NOMO-1 (cell line): ENCODE data around the gene HLCS.

Experiments
- DNase-seq, 2 experiments: peaks; one replicate each; lab custom pipeline; 2025; ENCODE audit not compliant: unreplicated experiment in 2 of 2; lab: John Stamatoyannopoulos, UW

HLCS gene

DNA sequence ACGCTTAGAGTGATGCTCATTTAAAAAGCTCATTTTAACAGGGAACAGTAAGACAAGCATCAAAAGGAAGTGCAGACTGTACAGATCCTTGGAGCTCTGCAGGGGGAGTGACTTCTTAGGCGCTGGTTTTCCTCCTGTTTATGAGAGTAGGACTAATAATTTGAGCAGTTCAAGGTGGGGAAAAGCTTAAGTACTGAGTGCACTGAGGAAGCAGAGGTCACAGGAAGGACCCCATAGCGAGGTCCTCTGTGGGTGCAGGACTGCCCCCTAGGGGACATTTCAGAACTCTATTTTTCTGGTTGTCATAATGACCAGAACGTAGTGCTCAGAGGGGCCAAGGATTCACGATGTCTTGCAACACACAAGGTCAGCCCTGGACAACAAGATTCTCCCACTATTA is 112.1 kb downstream of the HLCS start:
- peak in 1 of 2 experiments; percentile 20 for DNase-seq

DNA sequence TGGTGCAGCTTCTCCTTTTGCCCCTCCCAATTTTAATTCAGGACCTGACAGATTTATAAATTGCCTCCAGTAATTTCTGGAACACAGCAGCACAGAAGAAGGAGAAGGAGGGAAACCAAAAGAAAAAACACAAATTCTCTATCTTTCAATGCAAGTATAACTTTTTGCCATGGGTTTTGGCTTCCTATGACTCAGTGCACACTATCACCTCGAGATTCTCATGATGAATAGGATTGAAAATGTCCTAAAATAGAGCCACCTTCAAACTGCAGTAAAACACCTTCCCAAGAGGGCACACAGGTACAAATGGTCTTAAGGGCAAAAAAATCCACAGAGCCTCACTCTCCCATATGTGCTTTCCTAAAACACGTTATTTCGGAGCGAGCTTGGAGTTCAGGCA is 113.6 kb downstream of the HLCS start:
- no peak for DNase-seq

DNA sequence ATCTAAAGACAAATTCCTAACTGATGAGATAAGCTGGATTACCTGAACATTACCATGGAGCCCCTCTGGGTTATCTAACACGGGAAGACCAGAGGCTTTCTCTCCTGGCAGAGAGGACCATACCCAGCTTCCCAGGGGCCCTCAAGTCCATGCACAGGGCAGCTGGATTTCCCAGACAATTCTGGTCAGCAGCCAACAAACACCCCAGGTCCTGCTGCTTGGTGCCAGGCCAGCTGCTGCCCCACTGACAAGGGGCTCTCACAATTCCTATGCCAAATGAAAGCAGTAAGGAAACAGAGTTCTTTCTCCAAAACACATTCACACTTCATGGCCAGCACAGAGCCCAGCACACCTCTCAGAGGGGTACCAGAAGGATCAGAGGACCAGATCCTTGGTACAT is 114.2 kb downstream of the HLCS start:
- DNase-seq: no peak

DNA sequence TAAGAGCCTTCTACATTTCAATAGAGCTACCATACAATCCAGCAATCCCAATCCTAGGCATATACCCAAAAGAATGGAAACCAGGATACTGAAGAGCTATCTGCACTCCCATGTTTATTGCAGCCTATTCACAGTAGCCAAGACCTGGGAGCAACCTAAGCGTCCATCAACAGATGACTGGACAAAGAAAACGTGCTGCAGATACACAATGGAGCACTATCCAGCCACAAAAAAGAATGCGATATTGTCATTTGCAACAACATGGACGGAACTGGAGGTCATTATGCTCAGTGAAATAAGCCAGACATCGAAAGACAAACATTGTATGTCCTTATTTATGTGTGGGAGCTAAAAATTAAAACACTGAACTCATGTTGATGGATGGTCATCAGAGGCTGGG is 115.3 kb downstream of the HLCS start:
- DNase-seq: no peak

DNA sequence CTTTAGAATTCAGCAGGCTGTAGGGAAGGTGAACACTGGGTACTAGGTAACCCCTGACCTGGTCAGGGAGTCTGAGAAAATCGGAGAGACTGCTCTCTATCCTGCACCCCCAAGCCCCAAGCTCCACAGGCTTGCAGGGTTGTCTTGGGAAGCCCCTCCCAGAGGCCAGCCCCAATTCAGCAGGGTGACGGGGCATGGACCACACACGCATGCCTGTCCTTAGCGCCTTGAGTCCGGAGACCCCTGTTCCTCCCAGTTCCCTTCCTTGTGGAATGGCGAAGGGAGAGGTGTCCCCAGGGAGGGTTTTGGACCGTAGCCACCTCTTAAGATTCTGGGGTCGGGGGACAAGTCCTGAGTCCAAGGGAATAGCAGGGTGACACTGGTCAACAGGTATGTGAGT is 116.1 kb downstream of the HLCS start:
- DNase-seq: no peak

DNA sequence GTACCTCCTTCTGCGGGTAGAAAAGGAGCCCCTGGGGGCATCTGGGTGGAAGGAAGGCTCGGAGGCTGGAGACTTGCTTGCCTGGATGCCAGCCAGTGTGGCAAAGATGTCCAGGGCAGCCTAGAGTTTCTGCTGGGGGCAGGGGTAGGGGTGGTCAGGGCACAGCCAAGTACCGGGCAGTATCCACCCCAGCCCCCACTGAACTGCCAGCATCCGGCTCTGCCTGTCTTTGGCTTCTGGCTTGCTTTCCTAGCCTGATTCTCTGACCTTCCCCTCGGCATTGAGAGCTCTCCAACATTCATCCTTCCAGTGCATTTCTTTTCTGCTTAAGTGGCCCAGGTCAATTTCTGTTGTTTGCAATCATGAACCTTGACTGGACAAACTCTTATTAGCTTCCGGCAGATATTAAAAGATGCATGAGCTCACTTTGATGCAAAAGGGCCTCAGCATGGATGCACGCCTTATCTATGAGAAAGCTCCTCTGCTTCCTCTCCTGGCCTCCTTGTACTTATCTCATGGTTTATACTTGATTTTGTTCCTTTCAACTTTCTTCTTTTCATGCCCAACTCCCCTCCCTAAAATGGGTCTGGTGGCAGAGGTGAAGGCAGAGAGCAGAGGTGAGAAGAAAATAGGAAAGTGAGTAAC is 116.9 kb downstream of the HLCS start:
- DNase-seq: no peak

DNA sequence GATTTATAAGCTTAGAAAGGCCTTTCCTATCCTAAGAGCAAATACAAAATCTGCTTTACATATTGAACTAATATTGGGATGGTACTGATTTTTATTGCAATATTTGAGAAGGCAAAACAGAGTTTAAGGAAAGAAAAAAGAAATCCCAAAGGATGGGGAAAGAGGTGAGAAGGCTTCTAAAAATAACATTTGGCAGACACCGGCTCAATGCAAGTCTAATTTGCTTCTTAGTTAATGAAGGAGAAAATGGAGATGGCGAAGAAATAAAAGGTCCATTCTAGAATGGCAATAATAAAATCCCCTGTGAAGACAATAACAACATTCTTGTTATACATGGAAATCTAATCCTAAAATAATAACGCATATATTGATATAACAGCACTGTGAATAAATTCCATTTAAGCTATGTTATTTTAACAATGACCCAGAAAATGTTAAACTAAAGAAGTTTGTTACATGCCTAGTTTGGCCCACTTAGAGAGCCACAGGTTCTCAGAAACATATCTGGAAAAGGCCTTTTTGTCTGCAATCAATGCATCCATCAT is 117.7 kb downstream of the HLCS start:
- DNase-seq: no peak

DNA sequence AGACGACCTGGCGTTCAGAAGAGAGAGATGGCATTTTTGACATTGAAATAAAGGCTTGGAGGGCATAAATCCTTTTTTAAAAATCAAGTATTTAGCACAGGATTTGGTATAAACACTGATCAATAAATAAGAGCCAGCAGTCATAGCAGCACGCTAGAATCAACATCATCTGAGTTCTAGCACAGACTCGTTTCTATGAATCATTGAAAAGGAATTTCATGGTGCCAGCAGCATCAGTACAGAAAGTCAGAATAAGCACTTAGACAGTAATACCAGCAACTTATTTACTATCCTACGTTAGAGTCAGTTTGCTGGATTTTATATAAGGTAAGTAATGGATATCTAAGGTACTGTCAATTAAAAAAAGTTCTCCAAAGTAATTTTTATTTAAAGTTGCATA is 119.3 kb downstream of the HLCS start:
- no peak for DNase-seq

DNA sequence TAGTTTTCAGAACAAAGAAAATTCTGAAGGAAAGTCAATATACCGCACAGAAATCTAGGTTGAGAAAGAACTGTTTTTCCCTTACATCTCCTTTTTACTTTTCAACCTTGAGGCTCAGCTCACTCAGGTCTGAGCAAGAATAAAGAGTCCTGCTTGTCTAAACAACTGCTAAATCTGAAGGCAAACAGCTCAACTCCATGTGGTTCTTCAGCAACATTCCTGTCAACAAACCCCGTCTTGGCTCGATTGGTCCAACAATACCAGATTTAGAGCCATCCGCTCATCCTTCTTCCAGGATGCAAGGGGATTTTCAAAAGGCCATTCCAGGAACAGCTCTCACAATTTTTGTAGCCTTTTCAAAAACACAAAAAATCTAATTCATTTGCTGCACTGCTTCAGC is 119.8 kb downstream of the HLCS start:
- DNase-seq: no peak

DNA sequence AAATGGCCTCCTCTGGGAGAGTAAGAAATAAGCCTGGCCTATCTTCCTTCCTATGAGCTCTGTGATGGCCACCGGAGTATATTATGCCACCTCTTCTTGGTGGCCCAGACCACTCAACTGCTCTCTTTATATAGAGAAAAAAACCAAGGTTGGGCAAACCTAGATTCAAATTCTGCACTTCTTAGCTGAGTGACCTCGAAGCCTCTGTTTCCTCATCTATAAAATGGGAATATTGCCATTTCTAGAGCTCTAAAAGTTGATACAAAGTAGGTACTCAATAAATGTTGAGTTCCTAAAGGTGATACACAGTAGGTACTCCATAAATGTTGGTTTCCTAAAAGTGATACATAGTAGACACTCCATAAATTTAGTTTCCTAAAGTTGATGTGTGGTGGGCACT is 120.7 kb downstream of the HLCS start:
- DNase-seq: no peak

DNA sequence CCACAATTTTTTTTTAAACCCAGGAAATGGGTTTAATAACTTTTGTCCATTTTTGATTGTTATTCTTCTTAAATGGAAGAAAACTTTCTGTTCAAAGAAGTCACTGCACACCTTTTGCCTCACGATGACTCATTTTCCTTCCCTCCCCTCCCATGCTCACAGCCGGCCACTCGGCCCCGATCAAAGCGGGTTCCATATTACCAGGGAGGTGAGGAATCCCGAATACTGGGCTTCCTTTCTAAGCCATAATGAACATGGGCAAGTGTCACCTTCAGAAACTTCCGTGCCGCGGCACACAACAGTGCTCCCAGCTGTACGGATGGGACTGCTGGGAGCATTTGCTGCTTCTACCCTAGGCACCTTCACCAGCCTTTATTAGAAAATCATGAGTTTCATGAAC is 121.4 kb downstream of the HLCS start:
- DNase-seq: no peak

DNA sequence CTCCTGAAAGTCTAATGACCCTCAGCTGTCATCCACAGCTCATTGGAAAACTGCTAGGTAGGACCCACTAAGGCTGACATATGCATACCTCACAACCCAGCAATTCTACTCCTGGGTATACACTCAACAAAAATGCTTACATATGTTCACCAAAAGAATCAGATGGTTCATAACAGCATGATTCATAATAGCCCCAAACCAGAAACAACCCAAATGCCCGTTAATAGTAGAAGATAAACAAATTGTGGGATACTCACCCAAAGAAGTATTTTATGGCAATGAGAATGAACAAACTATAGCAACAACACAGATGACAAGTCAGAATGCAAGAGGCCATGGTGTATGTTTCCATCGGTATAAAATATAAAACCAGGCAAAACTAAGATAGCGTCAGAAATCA is 124.6 kb downstream of the HLCS start:
- DNase-seq: no peak

DNA sequence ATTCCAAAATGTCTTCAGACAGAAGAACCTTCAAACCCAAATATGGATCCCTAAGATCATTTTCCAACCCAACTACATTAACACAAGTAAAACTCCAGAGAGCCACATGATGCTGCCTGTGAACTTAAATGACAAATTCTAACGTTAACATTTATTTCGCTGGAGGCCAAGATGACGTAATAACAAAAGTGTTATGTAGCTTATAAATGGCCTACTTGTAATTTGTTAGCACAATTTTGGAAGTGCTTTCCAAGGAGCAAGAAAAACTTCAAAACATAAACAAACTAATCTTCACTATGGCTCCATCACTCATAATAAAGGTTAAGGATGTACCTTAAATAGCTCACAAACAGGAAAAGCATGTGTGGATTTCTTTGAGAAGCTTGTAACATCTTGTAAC is 126.7 kb downstream of the HLCS start:
- no peak for DNase-seq

DNA sequence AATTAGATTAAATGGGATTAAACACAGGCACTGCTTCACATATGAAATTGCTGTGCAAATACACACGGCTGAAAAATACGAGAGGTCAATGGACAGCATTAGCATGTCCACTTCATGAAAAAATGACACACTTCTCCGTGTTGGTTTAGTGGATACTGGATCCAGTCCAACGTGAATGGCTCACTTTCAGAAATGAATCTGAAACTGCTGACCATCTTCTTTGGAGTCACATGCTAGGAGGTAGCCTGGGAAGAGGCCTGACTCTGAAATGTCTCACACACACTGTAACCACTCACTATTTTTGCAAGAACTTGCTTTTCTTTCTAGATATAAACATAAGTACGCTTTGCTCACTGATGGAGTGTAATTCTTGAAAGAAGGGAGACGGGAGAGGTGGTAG is 127.3 kb downstream of the HLCS start:
- DNase-seq: no peak

DNA sequence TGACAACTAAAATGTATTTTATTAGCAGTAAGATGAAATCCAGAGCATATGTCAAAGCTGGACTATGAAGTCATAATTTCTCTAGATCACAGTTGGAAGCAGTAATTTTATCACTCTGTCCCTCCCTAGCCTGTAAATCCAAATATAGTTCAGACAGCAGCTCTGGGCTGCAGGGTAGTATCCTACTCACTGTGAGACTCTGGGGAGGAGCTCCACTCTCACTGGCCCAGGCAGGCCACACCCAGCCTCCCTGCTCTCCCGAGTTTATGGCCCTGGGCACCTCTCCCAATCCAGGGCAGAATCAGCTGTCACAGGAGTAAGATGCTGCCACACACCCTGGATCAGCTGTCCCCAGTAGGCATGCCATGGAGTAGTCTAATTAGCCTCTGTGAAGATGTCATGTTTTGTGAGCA is 131.1 kb downstream of the HLCS start:
- no peak for DNase-seq

DNA sequence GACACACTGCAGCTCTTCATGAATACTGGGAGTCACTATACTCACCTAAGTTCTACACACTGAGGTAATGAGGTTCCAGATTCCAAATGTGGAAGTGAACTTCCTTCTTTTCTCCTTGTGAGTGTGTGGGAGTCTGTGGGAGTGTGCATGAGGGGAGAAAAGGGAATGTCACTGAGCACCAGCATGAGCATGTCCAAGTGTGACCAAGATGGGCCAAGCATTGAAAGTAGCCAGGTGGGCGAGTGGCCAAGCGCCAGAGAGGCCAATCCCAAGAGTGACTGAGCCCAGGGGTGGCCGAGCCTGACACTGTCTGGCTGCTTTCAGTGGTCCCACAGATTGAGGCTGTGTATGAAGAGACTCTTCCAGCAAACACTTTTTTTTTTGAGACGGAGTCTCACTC is 132.3 kb downstream of the HLCS start:
- no peak for DNase-seq

DNA sequence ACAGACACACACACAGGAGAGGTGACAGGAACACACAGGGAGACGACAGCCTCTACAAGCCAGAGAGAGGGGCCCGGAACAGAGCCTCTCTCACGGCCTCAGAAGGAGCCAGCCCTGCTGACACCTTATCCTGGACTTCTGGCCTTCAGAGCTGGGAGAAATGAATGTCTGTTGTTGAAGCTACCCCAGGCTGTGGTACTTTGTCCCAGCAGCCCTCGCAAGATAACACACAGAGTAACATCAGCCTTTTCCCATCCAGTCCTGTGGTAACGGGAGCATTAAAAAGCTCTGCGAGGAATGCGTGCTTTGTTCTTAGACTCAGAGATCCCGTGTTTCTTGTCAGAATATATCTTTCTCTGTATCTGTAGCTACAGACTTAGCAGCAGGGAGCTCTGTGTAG is 136.4 kb downstream of the HLCS start:
- DNase-seq: no peak

DNA sequence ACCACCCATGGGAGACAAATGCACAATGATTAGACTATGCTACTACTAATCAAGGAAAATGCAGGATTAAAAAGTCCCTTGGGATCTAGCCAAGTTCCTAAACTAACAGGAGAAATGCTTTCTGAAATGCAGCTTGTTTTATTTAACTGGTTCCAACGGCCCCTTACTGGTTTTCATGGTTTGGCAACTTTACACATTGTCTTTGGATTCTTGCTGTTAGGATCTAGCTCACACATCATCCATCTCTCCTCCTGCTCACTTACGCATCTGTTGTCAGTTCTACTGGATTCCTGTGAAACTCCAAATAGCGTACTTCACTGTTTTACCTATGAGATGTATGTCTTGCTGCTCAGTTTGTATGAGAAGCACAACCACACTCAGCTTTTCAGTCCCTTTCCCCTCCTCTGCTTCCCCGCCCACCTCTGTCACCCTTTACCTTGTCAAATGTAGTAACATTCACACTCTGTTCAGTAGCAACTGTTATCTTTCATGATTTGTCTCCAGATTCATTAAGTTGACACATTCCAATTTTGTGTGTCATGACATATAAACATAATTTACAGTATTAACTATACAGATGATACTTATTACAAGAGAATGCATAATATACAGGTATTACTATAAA is 137.5 kb downstream of the HLCS start:
- no peak for DNase-seq

DNA sequence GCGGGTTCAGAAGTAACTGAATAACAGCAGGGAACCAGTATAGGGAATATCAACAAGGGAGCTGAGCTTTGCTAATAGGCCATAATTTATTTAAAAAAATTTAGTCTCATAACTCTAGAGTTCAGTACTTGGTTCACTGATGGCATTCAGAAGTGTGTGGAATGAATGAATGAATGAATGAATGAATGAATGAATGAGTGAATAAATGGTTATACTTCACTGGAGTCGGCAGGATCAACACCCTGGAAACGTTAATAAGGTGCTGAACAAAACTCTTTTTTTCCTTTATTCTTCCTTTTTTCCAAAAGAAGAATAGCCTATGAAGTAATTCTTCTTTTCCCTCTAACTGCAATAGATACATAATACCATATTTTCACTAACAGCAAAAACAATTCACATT is 138.3 kb downstream of the HLCS start:
- DNase-seq: no peak

DNA sequence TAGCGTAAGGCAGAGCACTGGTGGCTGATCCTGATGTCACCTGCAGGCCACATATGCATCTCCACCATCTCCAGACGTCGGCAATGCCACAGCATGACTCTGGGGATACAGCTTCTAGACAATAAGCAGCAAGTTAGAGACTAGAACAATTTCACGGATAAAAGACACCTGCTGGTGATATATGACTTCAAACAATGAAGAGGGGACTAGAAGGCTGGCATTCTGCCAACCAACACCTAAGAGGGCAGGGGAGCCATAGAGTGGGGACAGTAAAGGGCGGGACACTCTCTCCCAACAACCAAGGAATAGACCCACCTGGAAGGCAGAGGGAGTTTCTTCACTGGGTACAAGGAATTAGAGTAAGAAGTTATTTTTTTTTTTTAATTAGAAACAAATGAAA is 140.8 kb downstream of the HLCS start:
- no peak for DNase-seq

DNA sequence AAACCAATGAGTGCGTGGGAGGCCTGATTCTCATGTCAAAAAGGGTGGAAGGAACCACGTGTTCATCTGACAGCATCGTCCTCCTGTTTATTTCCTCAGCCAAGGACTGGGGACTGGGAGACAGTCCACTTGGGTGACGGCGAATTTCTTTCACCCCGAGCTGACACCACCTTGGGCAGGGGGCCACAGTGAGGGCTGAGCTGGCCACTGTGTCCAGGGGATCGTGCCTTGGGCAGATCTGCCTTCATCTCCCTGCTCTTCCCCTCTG is 145.5 kb downstream of the HLCS start:
- DNase-seq: no peak

DNA sequence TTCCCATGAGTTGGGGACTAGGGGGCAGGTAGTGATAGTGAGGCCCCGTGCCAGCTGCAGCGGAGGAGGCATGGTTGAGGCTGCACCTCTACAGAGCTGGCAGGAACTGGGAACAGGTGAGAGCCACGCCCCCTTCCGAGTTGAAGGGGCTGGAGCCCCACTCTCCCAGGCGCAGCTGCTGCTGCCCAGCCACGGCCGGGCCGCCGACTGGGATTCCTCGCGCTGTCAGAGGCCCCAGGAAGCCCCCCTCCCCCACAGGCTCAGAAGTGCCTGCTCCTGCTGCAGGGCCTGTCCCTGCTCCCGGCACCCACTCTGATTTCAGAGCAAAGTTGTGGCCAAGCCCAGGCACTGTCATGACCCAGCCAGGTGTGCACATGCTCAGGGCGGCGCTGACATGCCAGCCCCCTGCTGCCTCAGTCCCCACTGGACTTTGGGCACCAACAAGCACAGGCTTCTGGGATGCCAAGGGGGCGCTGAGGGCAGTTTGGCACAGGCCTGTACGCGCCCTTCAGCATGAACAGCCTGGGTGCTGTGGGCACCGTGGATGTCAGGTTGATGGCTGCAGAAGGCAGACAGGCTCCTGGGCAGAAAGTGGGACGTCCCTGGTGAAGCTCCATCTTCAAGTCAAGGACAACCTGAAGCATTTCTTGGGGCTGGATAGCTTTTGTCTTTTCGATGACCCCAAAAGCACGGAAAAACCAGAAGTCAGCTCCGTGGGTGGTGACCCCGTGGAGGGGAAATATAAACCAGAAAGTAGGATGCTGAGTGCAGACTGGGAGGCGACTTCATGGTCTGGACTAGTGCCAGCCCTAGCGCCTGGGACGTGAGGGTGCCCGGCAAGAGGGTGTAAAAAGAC is 146.1 kb downstream of the HLCS start:
- no peak for DNase-seq
